DMS 273 (cell line): ENCODE measurements around the gene LMNTD2.

Experiments
- DNase-seq: peaks from one replicate; lab custom pipeline; 2025; ENCODE audit not compliant: unreplicated experiment; lab: John Stamatoyannopoulos, UW

The LMNTD2 gene

DNA sequence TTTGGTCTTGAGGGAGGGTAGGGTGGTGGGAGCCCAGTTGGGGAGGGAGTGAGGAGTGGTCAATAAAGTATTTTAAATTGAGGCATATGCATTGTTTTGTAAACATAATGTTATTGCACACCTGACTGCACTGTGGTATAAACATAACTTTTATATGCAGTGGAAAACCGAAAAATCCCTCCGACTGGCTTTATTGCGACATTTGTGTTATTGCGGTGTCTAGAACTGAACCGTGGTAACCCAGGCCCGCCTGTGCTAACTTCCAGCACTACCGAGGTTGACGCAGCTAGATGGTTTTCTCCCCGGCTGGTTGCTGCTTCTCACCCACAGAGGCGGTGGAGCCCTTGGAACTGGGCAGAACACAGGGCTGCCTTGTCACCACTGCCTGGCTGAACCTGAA is 45.9 kb downstream of the LMNTD2 start:
- no peak for DNase-seq

DNA sequence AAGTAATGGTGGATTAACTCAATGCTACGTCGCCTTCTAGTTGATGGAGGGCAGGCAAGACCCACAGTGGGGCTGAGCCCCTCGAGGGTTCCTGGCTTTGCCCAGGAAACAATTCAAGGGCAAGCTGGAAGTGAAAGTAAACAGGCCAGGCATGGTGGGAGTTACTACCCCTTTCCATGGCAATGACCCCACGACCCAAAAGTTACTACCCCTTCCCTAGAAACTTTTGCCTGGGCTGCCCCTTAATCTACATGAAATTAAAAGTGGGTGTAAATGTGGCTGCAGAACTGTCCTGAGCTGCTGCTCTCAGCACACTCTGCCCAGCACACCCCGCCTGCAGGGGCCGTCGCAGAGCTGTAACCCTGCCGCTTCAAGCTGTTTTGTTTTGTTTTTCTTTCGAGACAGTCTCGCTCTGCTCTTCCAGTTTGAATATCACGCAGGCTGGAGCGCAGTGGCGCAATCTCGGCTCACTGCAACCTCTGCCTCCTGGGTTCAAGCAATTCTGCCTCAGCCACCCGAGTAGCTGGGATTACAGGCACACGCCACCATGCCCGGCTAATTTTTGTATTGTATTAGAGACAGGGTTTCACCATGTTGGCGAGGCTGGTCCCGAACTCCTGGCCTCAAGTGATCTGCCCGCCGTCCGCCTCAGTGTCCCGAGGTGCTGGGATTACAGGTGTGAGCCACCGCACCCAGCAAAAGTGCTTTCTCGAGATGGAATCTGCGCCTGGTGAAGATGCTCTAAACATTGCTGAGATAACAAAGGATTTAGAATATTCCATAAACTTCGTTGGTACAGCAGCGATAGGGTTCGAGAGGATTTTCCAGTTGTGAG is 47.6 kb downstream of the LMNTD2 start:
- no peak for DNase-seq

DNA sequence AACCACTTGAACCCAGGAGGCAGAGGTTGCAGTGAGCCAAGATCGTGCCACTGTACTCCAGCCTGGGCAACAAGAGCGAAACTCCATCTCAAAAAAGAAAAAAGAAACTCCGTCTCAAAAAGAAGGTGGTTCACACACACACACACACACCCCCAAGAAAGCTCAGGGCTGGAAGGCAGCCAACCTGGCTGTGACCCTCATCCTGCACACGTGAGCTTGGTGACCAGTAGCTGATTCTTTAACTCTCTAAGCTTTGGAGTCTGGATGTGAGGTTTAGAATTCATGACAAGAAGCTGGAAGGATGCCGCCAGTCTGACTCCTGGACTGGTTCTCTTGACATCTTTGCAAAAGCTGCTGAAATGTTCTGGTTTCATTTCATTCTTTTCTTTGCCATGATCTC is 51.6 kb downstream of the LMNTD2 start:
- DNase-seq: no peak

DNA sequence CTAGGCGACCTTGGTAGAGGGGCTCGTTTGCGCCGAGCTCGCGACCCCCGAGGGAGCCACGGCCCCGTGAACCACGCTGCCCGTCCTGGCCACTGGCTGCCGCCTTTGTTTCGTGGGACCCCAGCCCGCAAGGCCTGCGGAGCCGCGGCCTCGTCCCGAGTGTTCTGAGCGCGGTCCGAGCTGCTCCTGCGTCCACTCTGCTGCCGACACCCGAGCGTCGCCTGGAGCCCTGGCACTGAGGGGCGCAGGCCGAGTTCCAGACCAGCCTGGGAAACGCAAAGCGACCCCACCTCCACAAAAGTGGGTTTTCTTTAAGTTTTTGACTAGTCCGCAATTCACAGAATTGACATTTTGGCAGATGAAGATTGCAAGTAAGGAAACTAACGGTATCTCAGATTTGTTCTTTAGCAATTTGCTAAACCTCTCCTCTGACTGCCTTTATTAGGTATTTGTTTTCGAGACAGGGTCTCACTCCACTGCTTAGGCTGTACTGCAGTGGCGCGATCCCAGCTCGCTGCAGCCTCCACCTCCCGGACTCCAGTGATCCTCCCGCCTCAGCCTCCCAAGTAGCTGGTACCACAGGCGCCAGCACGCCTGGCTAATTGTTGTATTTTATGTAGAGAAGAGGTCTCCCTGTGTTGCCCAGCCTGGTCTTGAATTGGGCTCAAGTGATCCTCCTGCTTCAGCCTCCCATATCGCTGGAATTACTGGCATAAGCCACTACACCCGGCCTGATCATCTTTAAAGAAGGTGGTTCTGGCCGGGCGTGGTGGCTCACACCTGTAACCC is 52.6 kb downstream of the LMNTD2 start:
- DNase-seq: no peak

DNA sequence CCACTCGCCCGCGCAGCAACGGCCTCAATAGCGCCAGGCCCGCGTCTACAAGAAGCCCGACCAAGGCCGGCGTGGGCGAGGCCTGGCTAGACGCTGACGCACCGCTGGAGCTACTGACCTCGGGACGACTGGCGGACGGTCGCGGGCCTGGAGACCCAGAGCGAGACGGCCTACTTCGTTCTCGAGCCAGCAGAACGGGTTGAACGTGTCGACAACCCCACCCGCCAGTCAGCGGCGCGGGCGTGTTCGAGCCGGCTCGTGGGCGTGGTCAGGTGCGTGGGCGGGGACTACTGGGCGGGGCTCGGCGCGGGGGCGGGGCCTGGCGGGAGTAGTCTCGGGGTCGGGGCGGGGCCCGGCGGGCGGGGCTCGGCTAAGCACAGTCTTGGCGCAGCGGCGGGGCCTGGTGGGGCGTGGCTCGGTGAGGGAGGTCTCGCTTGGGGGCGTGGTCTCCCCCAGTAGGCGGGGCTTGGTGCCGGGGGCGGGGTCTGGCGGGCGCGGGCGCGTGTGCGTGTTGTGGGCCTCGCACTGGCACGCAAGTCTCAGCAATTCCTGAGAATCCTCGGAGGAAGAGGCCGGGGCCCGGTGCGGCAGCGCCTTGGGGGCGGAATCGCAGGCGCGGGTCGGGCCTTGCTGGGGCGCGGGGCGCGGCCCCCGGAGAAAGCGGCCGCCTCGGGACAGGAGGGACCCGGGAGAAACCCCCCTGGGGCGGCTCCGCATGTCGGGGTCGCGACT is 53.4 kb downstream of the LMNTD2 start, which contains the start of gene RNH1:
Gene RNH1, minus strand, starts transcription at position 248 of the 732 bp plus-strand sequence. CDS start 5,080 bp downstream, outside the sequence.
- peak; percentile 94 for DNase-seq

DNA sequence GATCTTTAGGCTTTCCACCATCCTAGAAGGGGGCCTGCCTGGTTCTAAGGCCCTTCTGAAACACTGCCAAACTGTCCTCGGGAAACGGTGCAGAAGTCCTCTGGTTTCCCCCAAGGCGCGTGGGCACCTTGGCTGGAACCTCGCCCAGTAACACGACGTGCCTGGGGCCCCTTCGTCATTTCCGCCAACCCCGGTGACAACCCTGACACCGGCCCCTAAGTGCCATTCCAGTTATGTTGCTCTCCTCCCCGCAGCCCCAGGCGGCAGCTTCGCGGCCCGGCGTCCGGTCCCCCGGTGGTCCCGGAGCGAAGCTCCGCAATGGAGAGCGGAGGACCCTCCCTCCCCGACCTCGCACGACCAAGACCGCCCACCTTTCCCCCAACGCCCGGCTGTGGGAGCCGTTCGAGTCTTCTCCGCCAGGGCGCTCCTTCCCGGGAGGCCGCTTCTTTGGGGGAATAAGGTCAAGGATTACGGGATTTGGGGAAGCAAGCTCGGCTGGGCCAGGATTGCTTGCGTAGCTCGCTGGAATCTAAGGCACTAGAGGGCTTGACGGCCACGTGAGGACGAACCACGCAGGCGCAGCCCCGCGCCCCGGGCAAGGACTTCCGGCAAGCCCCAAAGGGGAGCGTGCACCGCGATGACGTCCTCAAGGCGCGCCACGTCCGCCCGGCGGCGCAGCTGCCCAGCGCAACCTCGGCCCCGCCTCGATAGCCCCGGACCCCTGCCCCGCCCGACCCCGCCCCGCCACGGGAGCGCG is 54.1 kb downstream of the LMNTD2 start:
- DNase-seq: peak; percentile 97

DNA sequence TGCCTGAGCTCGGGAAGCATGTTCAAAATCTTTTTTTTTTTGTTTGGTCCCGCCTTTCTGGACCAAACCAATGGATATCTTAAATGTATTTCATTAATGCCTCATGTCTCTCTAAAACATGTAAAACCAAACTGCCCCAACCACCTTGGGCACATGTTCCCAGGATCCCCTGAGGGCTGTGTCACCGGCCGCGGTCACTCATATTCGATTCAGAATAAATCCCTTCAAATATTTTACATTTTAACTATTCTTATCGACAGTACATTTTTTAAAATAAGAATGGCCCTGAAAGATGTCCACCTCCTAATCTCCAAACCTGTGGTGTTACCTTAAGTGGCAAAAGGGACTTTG is 55.6 kb downstream of the LMNTD2 start:
- DNase-seq: no peak
